GM18526 (cell line): ENCODE results near the gene ATP6V0D1.

Source experiments
- POLR2A ChIP-seq: IDR thresholded peaks from 3 replicates; pipeline ENCODE4 v1.6.1; 2011; ENCODE audit not compliant: insufficient read length; ENCODE audit errors: extremely low read depth

The ATP6V0D1 gene

DNA sequence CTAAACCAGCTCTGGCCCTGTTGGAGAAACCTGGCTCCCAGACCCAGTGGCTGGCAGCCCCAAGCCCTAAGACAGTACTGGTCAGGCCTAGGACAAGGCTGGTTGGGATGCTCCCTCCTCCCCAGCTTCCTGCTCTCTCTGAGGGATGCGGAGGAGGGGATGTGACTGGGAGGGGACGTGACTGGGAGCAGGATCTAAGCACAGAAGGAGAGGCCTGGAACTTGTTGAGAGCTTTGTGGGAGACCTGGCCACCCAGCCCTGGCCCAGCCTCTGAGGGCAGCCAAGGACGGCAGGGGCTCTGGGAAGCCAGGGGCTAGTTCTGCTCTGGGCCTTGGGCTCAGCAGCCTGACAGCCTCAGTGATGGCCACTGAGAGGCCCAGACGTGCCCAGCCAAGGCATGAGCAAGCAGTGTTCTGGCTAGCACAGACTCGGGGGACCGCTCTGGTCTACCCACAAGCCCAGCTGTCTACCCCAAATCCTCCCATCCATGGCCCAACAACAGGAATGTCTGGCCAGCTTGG, 22.8 kb downstream of the ATP6V0D1 start:
- no peak for TF ChIP-seq POLR2A

- TF ChIP-seq POLR2A: no peak
Measured at GRCh38 chr16:67457611-67458010, 23.3 kb downstream of the ATP6V0D1 start.

- TF ChIP-seq POLR2A: no peak
Measured at GRCh38 chr16:67456391-67457081, 24.4 kb downstream of the ATP6V0D1 start.

GRCh38 chr16:67454852-67455251, 26.1 kb downstream of the ATP6V0D1 start:
- no peak for TF ChIP-seq POLR2A

DNA sequence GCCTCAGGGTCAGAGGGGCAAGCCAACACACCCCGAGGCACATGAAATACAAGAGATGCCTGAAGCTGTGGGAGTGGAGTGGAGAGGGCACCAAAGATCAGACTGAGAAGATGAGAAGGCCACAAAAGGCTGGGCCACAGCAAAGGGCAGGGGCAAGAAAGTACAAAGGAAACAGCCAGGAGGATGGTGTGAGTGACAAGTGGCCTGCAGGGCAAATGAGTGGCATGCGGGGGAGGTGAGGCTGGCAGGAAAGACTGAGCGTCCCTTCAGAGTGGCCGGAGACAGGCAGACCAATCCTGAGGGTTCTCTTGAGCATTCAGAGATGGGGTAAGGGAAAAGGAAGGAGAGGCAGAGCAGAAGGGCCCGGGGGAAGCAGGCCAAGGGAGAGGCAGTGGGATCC, 26.9 kb downstream of the ATP6V0D1 start:
- TF ChIP-seq POLR2A: no peak

DNA sequence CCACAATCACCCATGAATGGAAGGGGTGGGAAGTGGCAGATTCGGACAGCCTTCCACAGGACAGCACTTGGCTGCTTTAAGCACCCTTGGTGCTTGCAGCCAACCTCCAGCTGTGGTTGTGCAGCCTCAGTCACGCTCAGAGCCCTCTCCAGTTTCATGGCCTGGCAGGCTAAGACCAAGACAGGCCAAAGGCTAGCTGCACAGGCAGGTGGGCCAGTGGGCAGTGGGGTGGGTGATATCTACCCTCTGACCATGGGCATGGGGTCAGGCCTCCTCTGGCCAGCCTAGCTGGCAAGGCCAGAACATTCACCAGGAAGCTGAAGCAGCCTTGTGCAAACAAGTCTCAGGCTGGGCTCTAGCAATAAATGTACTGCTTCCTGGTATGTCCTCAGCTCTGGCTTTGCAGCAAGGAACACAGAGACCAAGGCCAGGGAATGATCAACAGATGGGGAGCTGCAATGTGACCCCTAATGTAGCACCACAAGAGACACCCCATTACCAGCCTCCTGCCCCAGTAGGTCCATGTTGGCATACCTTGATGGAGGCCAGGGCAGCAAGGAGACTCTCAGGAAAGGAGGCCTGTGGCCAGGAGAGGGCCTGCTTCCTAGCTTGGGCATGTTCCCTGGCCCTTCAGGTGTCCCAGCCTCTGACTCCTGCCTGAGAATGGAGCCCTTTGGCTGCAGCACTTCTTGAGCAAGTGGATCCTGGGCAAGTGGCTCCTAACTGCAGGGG, 29.1 kb downstream of the ATP6V0D1 start:
- no peak for TF ChIP-seq POLR2A

DNA sequence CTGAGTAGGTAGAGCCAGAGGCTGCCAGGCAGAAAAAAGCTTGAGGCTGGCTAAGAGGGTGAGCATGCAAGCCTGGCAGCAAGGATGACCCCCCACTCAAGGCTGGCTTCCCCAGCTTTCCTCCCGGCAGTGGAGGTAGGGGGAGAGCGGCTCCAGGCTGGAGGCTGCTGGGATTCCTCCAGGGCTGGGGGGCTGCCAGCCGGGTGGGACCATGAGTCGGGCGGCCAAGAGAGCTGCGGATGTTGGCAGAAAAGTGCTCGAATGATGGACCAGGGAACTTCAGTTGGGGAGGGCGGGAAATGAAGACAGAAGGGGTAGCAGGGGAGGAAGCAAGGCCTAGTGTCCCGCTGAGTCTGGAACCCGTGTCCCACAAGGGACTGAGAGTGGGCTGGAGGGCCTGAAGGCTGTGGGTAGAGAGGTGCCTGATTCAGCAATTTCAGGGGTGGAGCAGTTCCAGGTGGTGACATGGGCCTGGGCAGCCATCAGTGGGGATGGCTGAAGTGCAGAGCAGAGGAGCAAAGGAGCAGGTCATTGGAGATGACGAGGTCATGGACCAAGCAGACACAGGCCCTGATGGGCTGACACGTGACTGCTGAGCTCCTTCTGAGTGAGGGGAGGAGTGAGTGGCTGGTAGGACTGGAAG, 29.8 kb downstream of the ATP6V0D1 start:
- TF ChIP-seq POLR2A: no peak

- TF ChIP-seq POLR2A: no peak
Measured at GRCh38 chr16:67449739-67450138, 31.2 kb downstream of the ATP6V0D1 start.

- TF ChIP-seq POLR2A: no peak
Measured at GRCh38 chr16:67449336-67449735, 31.6 kb downstream of the ATP6V0D1 start.

DNA sequence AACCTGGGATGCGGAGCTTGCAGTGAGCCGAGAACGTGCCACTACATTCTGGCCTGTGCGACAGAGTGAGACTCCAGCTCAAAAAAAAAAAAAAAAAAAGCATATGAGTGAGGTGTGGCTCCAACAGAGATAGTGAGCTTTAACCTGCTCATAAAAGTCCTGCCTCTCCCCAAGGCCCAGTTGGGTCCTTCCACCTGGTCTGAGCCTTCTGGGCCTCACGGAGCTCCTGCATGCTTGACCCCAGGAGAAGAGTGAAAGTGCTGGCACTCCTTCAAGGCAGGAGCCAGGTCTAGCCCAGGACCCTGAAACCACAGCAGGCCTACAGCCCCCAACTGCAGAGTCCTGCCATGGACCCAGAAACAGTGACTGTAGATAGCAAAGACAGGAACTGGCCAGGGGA, 32.4 kb downstream of the ATP6V0D1 start:
- TF ChIP-seq POLR2A: no peak

GRCh38 chr16:67447508-67448076, 33.4 kb downstream of the ATP6V0D1 start:
- no peak for TF ChIP-seq POLR2A

DNA sequence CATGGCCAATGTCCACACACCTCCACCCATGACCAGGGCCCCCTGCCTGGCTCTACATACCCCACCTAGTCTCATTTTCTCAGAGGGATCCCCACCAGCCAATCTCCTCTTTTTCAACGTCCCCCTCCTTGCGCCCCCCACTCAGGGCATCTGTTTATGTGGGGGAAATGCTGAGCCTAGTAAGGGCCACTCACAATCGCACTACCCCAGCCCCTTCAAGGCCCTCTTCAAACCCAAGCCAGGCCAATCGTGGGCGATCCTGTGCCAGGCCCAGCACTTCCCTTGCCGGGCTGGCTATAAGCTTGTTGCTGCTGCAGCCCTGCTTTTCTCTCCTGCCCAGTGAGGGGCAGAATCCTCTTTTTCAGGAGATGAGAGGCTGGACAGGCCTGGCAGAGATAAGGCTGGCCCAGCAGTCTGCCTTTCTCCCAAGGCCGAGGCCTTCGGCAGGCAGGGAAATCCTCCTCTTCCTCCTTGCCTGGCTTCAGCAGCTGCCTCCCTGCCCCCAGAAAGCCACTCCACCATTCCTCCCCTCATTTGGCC, 33.9 kb downstream of the ATP6V0D1 start:
- TF ChIP-seq POLR2A: no peak

- TF ChIP-seq POLR2A: no peak
Measured at GRCh38 chr16:67445913-67446907, 34.7 kb downstream of the ATP6V0D1 start.

- TF ChIP-seq POLR2A: no peak
Measured at GRCh38 chr16:67445441-67445912, 35.5 kb downstream of the ATP6V0D1 start.
